ENCODE results near the gene WDPCP.

Gene WDPCP

GRCh38 chr2:63594660-63595059 lies 6.4 kb upstream of the WDPCP start:
- no peak for DNase-seq (ENCODE audit: low read depth)
- no peak for TF ChIP-seq CTCF (IDR thresholded peaks at IDR 0.05; ENCODE audit: low read depth, low read length)
- no peak for TF ChIP-seq MAX (IDR thresholded peaks at IDR 0.05; ENCODE audit: low read depth, low read length)
- no peak for TF ChIP-seq MYC (IDR thresholded peaks at IDR 0.05; ENCODE audit: low read depth, low read length)
- TF ChIP-seq POLR2A (IDR thresholded peaks at IDR 0.05; ENCODE audit: extremely low read depth, insufficient read length), result no peak
- no peak overlapping the region for H3K4me3 ChIP-seq (ENCODE audit: low read depth, low read length)

- TF ChIP-seq MYC (IDR thresholded peaks at IDR 0.05; ENCODE audit: low read depth, low read length) (no peak), POLR2A (IDR thresholded peaks at IDR 0.05; ENCODE audit: extremely low read depth, insufficient read length) (no peak), MAX (IDR thresholded peaks at IDR 0.05; ENCODE audit: low read depth, low read length) (no peak), CTCF (IDR thresholded peaks at IDR 0.05; ENCODE audit: low read depth, low read length) (no peak)
- H3K4me3 ChIP-seq (ENCODE audit: low read depth, low read length), result no peak overlapping the region
- no peak for DNase-seq (ENCODE audit: low read depth)
These were observed 3.4 kb upstream of the WDPCP start for GRCh38 chr2:63591566-63592175.

- DNase-seq (ENCODE audit: low read depth), result peak; percentile 78
- TF ChIP-seq CTCF (IDR thresholded peaks at IDR 0.05; ENCODE audit: low read depth, low read length), result no peak
- H3K4me3 ChIP-seq (ENCODE audit: low read depth, low read length), result peak overlapping the region; percentile 97
These were observed 2.5 kb upstream of the WDPCP start for GRCh38 chr2:63590626-63591408.

GRCh38 chr2:63589148-63589958 lies 1.1 kb upstream of the WDPCP start:
- H3K4me3 ChIP-seq (ENCODE audit: low read depth, low read length), result peak overlapping the region; percentile 97
- DNase-seq (ENCODE audit: low read depth), result peak; percentile 23
- no peak for TF ChIP-seq POLR2A (IDR thresholded peaks at IDR 0.05; ENCODE audit: extremely low read depth, insufficient read length)
- TF ChIP-seq MAX (IDR thresholded peaks at IDR 0.05; ENCODE audit: low read depth, low read length), result no peak
- no peak for TF ChIP-seq CTCF (IDR thresholded peaks at IDR 0.05; ENCODE audit: low read depth, low read length)
- TF ChIP-seq MYC (IDR thresholded peaks at IDR 0.05; ENCODE audit: low read depth, low read length), result no peak

GRCh38 chr2:63587814-63588384 lies 378 bp downstream of the WDPCP start:
- no peak for TF ChIP-seq MAX (IDR thresholded peaks at IDR 0.05; ENCODE audit: low read depth, low read length)
- TF ChIP-seq POLR2A (IDR thresholded peaks at IDR 0.05; ENCODE audit: extremely low read depth, insufficient read length), result no peak
- no peak for TF ChIP-seq MYC (IDR thresholded peaks at IDR 0.05; ENCODE audit: low read depth, low read length)
- no peak for TF ChIP-seq CTCF (IDR thresholded peaks at IDR 0.05; ENCODE audit: low read depth, low read length)
- no peak for DNase-seq (ENCODE audit: low read depth)
- peak overlapping the region; percentile 97 for H3K4me3 ChIP-seq (ENCODE audit: low read depth, low read length)

All from NB4 (cell line).